Non-pigmented ciliary epithelial cell (primary cell): ENCODE measurements around the gene ALOX15B.

Experiments
- DNase-seq: peaks from one replicate; pipeline ENCODE4 v3.0.0-alpha.2; 2010; ENCODE audit warnings: low read depth

ALOX15B gene

GRCh38 chr17:8080208-8080798 is 41.4 kb downstream of the ALOX15B start:
- no peak for DNase-seq

- no peak for DNase-seq
These were observed 42.0 kb downstream of the ALOX15B start for GRCh38 chr17:8080799-8081219.

DNA sequence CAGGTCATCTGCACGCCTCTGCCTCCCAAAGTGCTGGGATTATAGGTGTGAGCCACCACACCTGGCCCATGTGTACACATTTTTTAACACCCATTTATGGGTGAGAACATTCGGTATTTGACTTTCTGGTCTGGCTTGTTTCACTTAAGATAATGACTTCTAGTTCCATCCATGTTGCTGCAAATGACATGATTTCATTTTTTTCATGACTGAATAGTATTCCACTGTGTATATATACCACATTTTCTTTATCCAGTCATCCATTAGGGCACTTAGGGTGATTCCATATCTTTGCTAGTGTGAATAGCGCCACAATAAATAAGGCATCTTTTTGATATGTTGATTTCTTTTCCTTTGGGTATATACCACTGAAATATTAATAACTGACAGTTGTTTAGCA is 43.0 kb downstream of the ALOX15B start:
- DNase-seq = no peak

DNA sequence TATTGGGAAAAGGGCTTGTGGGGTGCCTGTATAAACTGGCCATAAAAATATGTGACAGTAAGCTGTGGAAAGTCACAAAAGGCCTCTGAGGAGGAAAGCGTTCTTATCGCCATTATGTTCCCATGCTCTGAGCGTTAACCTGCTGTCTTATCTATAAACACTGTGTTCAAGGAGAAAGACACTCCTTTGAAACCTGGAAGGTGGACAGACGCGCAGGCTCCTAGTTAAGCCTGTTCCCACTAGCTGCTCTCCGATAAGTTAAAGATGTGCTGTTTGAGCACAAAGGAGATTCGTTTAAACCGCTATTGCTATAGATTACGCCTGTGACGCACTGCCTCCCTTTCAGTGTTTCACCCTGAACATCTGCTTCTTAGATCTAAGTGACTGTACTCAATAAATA is 43.4 kb downstream of the ALOX15B start:
- DNase-seq = no peak

GRCh38 chr17:8084250-8084649 is 45.4 kb downstream of the ALOX15B start:
- no peak for DNase-seq

DNA sequence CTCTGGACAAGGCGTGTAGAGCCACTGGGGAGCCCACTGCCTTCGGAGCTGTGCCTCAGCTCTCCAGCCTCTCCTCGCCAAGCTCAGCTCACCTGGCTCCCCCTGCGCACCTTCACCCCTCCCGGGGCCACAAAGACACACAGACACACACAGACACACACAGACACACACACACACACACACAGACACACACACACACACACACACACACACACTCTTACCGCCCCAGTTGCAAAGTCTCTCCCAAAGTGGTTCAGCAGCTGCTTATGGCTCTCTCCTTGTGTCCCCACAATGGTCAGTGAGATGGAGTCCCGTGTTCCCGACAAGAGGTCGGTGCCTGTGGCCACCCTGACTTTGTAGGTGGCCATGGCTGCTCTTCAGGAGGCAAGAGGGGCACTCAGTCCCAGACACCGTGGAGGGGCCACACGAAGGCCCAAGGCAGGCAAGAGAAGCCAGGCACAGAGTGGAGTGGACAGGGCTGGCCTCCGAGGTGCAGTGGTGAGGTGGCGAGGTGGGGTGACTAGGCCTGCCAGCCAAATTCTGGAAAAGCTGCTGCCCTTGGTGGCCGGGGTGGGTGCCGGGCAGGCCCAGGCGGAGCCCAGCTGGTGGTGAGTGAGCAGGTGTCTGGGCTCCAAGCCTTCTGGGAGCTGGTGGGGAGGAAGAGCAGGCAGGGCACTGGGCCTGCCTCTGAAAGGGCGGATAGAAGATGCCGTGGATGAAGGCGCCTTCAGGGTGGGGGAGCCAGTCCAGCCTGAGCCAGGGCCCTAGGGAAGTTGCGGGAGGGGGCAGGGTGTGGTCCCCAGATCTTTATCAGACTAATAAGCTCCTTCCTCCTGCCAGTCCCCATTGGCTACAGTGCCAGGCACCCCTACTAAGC is 48.5 kb downstream of the ALOX15B start, which contains the start of gene ALOX12B:
Gene ALOX12B (minus strand): TSS at position 642 of the 877 bp plus-strand sequence. CDS start 274 bp downstream, at position 368.
- DNase-seq = no peak

DNA sequence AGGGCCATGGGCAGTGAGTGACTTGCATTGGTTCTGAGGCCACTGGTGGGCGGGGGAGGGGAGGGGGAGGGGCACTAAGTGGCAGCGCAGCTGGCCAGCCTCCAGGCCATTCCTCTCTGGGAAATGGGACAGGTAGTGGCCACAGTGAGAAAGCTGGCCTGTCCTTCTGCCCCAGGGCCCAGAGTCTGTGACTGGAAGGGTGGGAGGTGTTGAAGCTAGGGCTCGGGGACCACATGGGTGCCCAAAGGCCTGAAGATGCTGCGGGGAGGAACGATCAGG is 49.0 kb downstream of the ALOX15B start:
- no peak for DNase-seq

GRCh38 chr17:8089728-8090127 is 50.9 kb downstream of the ALOX15B start:
- DNase-seq = no peak

DNA sequence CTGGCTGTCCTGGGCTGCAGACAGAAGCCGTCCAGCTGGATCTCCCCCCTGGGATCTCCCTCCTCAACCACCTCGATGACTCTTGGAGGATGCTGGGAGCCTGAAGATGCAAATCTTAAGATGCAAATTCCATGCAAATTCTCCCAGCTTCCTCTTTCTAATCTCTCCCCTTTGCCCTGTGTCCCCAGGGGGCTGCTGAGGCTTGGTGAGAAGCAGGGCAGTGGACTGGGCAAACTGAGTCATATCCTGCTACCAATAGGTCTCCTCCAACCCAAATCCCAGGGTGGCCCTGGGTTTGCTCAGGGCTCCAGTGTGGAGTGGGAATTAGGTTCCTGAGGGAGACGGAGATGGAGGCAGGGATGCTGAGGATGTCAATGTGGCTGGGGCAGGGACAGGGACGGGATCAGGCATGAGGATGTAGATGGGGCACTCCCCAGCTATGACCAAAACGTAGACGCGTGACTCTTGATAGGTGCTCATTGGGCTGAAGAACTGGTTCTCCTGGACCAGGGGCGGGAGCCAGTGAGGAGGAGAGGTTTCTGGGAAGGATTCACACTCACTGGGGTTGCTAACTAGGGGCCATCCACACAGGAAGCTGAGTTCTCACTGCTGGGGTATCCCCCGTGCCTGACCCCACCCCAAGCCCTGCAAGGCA is 52.3 kb downstream of the ALOX15B start:
- DNase-seq = no peak

- DNase-seq = no peak
These were observed 56.5 kb downstream of the ALOX15B start for GRCh38 chr17:8095361-8095760.

DNA sequence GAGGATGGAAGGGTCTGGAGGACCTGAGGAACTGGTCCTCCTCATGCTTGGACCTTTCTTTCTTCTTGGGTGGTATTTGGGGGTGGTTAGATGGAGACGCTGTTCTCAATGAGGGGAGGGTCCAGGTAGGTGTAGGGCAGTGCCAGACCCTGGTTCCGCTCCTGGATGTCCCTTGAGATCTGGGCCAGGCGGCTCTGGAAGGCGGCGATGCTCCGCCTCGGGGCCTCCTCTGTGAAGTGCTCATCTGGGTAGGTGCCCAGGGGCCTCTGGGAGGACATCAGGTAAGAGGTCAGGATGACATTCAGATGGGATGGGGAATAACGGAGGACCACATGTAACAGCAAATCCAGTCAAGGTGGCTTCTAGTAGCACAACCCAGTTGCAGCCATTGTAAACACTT is 57.7 kb downstream of the ALOX15B start:
- DNase-seq = no peak
